Measurements from ENCODE around the gene BIK.

The BIK gene

DNA sequence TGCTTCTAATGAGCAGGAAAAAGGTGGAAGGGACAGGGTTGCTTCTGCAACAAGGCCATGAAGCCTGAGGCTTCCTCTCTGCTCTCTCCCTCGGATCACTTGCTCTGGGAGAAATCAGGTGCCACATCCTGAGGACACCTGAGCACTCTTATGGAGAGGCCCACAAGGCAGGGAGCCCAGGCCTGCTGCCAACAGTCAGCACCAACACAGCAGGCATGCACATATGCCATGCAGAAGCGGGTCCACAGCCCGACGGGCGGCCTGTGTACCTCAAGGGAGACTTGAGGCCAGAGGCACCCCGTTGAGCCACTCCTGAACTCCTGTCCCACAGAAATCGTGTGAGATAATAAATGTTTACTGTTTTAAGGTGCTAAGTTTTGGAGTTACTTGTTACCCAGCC is 66.9 kb downstream of the BIK start:
- no peaks in the 10 kb centered on the region for H3K27me3 ChIP-seq (ENCODE audit: insufficient read depth, low read length, poor library complexity)
- no peaks in the 10 kb centered on the region for H3K9me3 ChIP-seq (ENCODE audit: insufficient read depth, low read length, severe bottlenecking)
- no peak overlapping the region for H3K4me2 ChIP-seq (ENCODE audit: insufficient read depth, low read length)
- no peak overlapping the region for H2AFZ ChIP-seq (ENCODE audit: low read depth, low read length)
- TF ChIP-seq, protein P1, sequence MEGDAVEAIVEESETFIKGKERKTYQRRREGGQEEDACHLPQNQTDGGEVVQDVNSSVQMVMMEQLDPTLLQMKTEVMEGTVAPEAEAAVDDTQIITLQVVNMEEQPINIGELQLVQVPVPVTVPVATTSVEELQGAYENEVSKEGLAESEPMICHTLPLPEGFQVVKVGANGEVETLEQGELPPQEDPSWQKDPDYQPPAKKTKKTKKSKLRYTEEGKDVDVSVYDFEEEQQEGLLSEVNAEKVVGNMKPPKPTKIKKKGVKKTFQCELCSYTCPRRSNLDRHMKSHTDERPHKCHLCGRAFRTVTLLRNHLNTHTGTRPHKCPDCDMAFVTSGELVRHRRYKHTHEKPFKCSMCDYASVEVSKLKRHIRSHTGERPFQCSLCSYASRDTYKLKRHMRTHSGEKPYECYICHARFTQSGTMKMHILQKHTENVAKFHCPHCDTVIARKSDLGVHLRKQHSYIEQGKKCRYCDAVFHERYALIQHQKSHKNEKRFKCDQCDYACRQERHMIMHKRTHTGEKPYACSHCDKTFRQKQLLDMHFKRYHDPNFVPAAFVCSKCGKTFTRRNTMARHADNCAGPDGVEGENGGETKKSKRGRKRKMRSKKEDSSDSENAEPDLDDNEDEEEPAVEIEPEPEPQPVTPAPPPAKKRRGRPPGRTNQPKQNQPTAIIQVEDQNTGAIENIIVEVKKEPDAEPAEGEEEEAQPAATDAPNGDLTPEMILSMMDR (IDR thresholded peaks at IDR 0.05; ENCODE audit: borderline replicate concordance, extremely low read depth, low read length, poor library complexity, severe bottlenecking) = no peak
- TF ChIP-seq EZH2 (IDR thresholded peaks at IDR 0.05; ENCODE audit: borderline replicate concordance, low read depth, low read length, severe bottlenecking) = no peak
- H3K4me1 ChIP-seq (ENCODE audit: insufficient read depth, low read length) = no peaks in the 10 kb centered on the region
- DNase-seq = no peak
- H3K79me2 ChIP-seq (ENCODE audit: insufficient read depth, low read length) = peaks cover 15% of the 10 kb centered on the region; the same call in 1 of the 2 replicates
- peaks cover 83% of the 10 kb centered on the region for H3K36me3 ChIP-seq (ENCODE audit: insufficient read depth, low read length)
- no peak overlapping the region for H3K9ac ChIP-seq (ENCODE audit: low read depth, low read length)
- peaks cover 26% of the 10 kb centered on the region for H4K20me1 ChIP-seq (ENCODE audit: insufficient read depth, low read length)
- no peak for ATAC-seq (ENCODE audit: insufficient read depth, low read depth)
- no peak overlapping the region for H3K4me3 ChIP-seq (ENCODE audit: low read depth in 1 of 2, low read length in 2 of 2)
- H3K27ac ChIP-seq (ENCODE audit: low read length) = no peak overlapping the region

Data from DND-41 (cell line).